ENCODE measurements around the gene RUSC1.
"Not testable (repeated sequence)": the region's sequence is repeated elsewhere in the genome, so short reads cannot be mapped to it uniquely, and the experiment has no call there.

GRCh38 chr1:155328856-155329255 is 8.2 kb downstream of the RUSC1 start:
- not testable (repeated sequence) for TF ChIP-seq CTCF, POLR2A (IDR thresholded peaks at IDR 0.05)

Data from adrenal gland (tissue), 5 donors.